HK-2 (cell line): ENCODE data around the gene GNL1.
"Not testable (repeated sequence)": the region's sequence is repeated elsewhere in the genome, so short reads cannot be mapped to it uniquely, and the experiment has no call there.

Experiments
- DNase-seq: peaks from one replicate; pipeline ENCODE4 v3.0.0-alpha.2; 2018; ENCODE audit not compliant: unreplicated experiment

Gene GNL1

GRCh38 chr6:30530014-30530413, 26.3 kb downstream of the GNL1 start:
- DNase-seq = no peak

- not testable (repeated sequence) for DNase-seq
Observed at GRCh38 chr6:30529349-30529875, 26.9 kb downstream of the GNL1 start.

- not testable (repeated sequence) for DNase-seq
Observed at GRCh38 chr6:30526444-30526843, 29.8 kb downstream of the GNL1 start.

- DNase-seq = not testable (repeated sequence)
Observed at GRCh38 chr6:30521952-30522351, 34.3 kb downstream of the GNL1 start.

- not testable (repeated sequence) for DNase-seq
Observed at GRCh38 chr6:30521082-30521481, 35.2 kb downstream of the GNL1 start.

GRCh38 chr6:30520522-30520921, 35.8 kb downstream of the GNL1 start:
- no peak for DNase-seq

- not testable (repeated sequence) for DNase-seq
Observed at GRCh38 chr6:30518505-30519145, 37.7 kb downstream of the GNL1 start.

GRCh38 chr6:30517767-30518504, 38.4 kb downstream of the GNL1 start:
- DNase-seq = not testable (repeated sequence)

GRCh38 chr6:30516754-30517076, 39.6 kb downstream of the GNL1 start:
- DNase-seq = not testable (repeated sequence)

- no peak for DNase-seq
Observed at GRCh38 chr6:30515944-30516753, 40.1 kb downstream of the GNL1 start.

GRCh38 chr6:30515106-30515505, 41.2 kb downstream of the GNL1 start:
- DNase-seq = no peak

GRCh38 chr6:30513451-30513850, 42.8 kb downstream of the GNL1 start:
- DNase-seq = no peak

- DNase-seq = no peak
Observed at GRCh38 chr6:30511169-30511546, 45.1 kb downstream of the GNL1 start.

GRCh38 chr6:30510419-30511168, 45.7 kb downstream of the GNL1 start:
- DNase-seq = no peak

- no peak for DNase-seq
Observed at GRCh38 chr6:30508890-30509736, 47.2 kb downstream of the GNL1 start.

- DNase-seq = no peak
Observed at GRCh38 chr6:30507849-30508827, 48.2 kb downstream of the GNL1 start.

GRCh38 chr6:30500421-30501355, 55.6 kb downstream of the GNL1 start:
- no peak for DNase-seq

- not testable (repeated sequence) for DNase-seq
Observed at GRCh38 chr6:30498705-30499104, 57.6 kb downstream of the GNL1 start.
